ENCODE results near the gene MOV10L1. TPM values are rescaled to one million over a fixed set of nuclear protein-coding genes. Genes with fewer than 3 reads are reported as not detected.
"Not testable (repeated sequence)": the region's sequence is repeated elsewhere in the genome, so short reads cannot be mapped to it uniquely, and the experiment has no call there.

Gene MOV10L1
- total RNA-seq, 1 experiment from 2014 or later, result not detected

DNA sequence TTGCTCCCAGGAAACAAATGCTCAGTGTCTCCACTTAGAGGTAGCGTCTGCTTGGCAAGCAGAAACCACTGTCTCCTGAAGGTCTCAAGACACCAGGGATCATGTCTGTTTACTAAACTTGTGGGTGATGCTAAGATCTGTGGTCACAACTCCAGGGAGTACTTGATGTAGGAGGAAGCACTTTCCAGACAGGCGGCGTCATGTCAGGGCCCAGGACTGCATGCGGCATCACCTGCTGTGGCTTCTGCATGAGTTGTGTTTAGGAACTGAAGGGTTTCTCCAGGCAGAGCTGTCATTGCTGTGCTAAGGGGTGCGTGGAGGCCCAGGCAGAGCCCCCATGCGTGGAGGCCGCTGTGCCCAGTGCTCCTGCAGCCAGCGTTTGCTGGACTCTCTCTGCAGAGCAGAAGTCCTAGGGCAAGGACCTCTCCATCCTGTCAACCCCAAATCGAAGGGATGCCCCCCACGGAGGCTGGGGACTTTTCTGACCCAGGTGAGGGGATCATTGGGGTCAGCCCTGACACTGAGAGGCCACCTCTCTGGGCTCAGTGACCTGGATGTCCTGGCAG is 72.7 kb downstream of the MOV10L1 start:
- ChIA-PET POLR2A (ENCODE audit: low non-redundant PET) (no interaction called here), CTCF (no interaction called here)
- H3K9me3 ChIP-seq (ENCODE audit: low read depth, low read length, poor library complexity, severe bottlenecking), result no peaks in the 10 kb centered on the region
- TF ChIP-seq EZH2 (IDR thresholded peaks at IDR 0.05; ENCODE audit: borderline replicate concordance, low read depth, low read length, poor library complexity, severe bottlenecking) (no peak), CTCF (conservative IDR thresholded peaks at IDR 0.05; ENCODE audit: low read depth, low read length) (no peak)
- no peak for DNase-seq (ENCODE audit: low spot score)
- no peak overlapping the region for H3K4me3 ChIP-seq (ENCODE audit: low read depth, low read length, poor library complexity, severe bottlenecking)
- H3K36me3 ChIP-seq (ENCODE audit: insufficient read depth, low read length, poor library complexity, severe bottlenecking), result no peaks in the 10 kb centered on the region
- no TSS peak for BruUV-seq (replicated peaks)
- H3K27me3 ChIP-seq (replicated peaks; ENCODE audit: insufficient read depth, low read depth, low read length, poor library complexity), result no peaks in the 10 kb centered on the region
- intact Hi-C loops (cut with micrococcal nuclease; ENCODE audit: unreplicated experiment), result no loop called here
- no peaks in the 10 kb centered on the region for H3K4me1 ChIP-seq (ENCODE audit: insufficient read depth, low read length, poor library complexity, severe bottlenecking)
- no peak overlapping the region for H3K27ac ChIP-seq (ENCODE audit: low read depth, low read length, poor library complexity, severe bottlenecking)

DNA sequence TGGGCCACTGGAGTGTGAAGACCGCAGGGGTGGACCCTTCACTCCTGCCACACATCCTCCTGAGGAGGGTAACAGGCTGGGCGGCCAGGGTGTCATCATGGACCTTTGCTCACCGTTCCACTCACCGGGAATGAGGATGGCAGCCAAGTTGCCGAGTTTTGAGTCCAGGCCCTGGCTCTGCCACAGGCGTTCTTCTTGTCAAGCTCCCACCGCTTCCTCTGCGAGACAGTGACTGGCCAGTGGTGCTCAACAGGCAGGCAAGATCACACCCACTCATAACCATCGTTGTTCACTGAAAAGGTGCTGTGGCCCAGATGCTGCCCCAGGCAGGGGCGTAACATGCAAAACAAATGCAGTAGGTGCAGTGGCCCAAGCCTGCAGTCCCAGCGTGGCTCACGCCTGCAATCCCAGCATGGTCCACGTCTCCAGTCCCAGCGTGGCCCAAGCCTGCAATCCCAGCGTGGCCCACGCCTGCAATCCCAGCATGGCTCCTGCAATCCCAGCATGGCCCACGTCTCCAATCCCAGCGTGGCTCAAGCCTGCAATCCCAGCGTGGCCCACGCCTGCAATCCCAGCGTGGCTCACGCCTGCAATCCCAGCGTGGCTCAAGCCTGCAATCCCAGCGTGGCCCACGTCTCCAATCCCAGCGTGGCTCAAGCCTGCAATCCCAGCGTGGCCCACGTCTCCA is 75.8 kb downstream of the MOV10L1 start:
- intact Hi-C loops (cut with micrococcal nuclease; ENCODE audit: unreplicated experiment), result no loop called here
- no peak for DNase-seq (ENCODE audit: low spot score)
- Histone ChIP-seq H3K9me3 (ENCODE audit: low read depth, low read length, poor library complexity, severe bottlenecking) (no peaks in the 10 kb centered on the region), H3K36me3 (ENCODE audit: insufficient read depth, low read length, poor library complexity, severe bottlenecking) (no peaks in the 10 kb centered on the region), H3K4me1 (ENCODE audit: insufficient read depth, low read length, poor library complexity, severe bottlenecking) (peaks cover 4% of the 10 kb centered on the region), H3K4me3 (ENCODE audit: low read depth, low read length, poor library complexity, severe bottlenecking) (no peak overlapping the region), H3K27ac (ENCODE audit: low read depth, low read length, poor library complexity, severe bottlenecking) (no peak overlapping the region), H3K27me3 (replicated peaks; ENCODE audit: insufficient read depth, low read depth, low read length, poor library complexity) (no peaks in the 10 kb centered on the region)
- no peak for TF ChIP-seq CTCF (conservative IDR thresholded peaks at IDR 0.05; ENCODE audit: low read depth, low read length)
- TF ChIP-seq EZH2 (IDR thresholded peaks at IDR 0.05; ENCODE audit: borderline replicate concordance, low read depth, low read length, poor library complexity, severe bottlenecking), result no peak
- BruUV-seq (replicated peaks), result no TSS peak
- ChIA-PET POLR2A (ENCODE audit: low non-redundant PET) (no interaction called here), CTCF (no interaction called here)

DNA sequence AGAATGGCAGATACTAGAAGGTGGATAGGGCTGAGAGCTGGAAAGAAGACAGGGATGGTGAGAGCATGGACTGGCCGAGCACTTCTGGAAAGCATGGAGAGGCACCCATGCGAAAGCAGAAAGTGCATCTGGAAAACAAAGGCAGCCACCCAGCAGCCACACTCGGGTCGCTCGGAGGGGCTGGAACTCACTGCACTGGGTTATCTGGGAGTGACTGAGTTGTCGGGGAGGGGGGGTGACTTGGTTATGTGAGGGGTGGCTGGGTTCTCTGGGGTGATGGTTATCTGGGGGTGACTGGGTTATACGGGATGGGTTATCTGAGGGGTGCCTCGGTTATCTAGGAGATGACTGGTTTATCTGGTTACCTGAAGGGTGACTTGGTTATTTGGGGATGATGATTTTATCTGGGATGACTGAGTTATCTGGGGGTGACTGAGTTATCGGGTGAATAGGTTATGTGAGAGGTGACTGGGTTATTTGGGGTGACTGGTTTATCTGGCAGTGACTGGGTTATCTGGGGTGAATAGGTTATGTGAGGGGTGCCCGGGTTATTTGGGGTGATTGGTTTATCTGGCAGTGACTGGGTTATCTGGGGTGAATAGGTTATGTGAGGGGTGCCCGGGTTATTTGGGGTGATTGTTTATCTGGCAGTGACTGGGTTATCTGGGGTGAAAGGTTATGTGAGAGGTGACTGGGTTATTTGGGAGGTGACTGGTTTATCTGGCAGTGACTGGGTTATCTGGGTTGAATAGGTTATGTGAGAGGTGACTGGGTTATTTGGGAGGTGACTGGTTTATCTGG is 78.1 kb downstream of the MOV10L1 start:
- intact Hi-C loops (cut with micrococcal nuclease; ENCODE audit: unreplicated experiment), result no loop called here
- Histone ChIP-seq H3K4me3 (ENCODE audit: low read depth, low read length, poor library complexity, severe bottlenecking) (no peak overlapping the region), H3K4me1 (ENCODE audit: insufficient read depth, low read length, poor library complexity, severe bottlenecking) (peaks cover 4% of the 10 kb centered on the region), H3K27ac (ENCODE audit: low read depth, low read length, poor library complexity, severe bottlenecking) (no peak overlapping the region), H3K36me3 (ENCODE audit: insufficient read depth, low read length, poor library complexity, severe bottlenecking) (no peaks in the 10 kb centered on the region), H3K27me3 (replicated peaks; ENCODE audit: insufficient read depth, low read depth, low read length, poor library complexity) (no peaks in the 10 kb centered on the region), H3K9me3 (ENCODE audit: low read depth, low read length, poor library complexity, severe bottlenecking) (no peaks in the 10 kb centered on the region)
- no peak for TF ChIP-seq EZH2 (IDR thresholded peaks at IDR 0.05; ENCODE audit: borderline replicate concordance, low read depth, low read length, poor library complexity, severe bottlenecking)
- no peak for TF ChIP-seq CTCF (conservative IDR thresholded peaks at IDR 0.05; ENCODE audit: low read depth, low read length)
- no TSS peak for BruUV-seq (replicated peaks)
- ChIA-PET POLR2A (ENCODE audit: low non-redundant PET) (no interaction called here), CTCF (no interaction called here)
- no peak for DNase-seq (ENCODE audit: low spot score)

GRCh38 chr22:50168490-50169180 is 78.8 kb downstream of the MOV10L1 start:
- POLR2A ChIA-PET (ENCODE audit: low non-redundant PET); H3K27me3 ChIP-seq (replicated peaks; ENCODE audit: insufficient read depth, low read depth, low read length, poor library complexity); H3K9me3 ChIP-seq (ENCODE audit: low read depth, low read length, poor library complexity, severe bottlenecking); H3K36me3 ChIP-seq (ENCODE audit: insufficient read depth, low read length, poor library complexity, severe bottlenecking); BruUV-seq (replicated peaks); DNase-seq (ENCODE audit: low spot score); intact Hi-C loops (cut with micrococcal nuclease; ENCODE audit: unreplicated experiment); H3K4me1 ChIP-seq (ENCODE audit: insufficient read depth, low read length, poor library complexity, severe bottlenecking); H3K27ac ChIP-seq (ENCODE audit: low read depth, low read length, poor library complexity, severe bottlenecking): not testable (repeated sequence)
- peak overlapping the region; percentile 54 for H3K4me3 ChIP-seq (ENCODE audit: low read depth, low read length, poor library complexity, severe bottlenecking)
- CTCF ChIA-PET, result interaction anchor here (0.7 kb wide), 1 partner anchor 24 kb away, joined by 4 read pairs; no protein-coding TSS in a partner anchor
